HCT116 (cell line): ENCODE data around the gene CLN3. TPM values are rescaled to one million over a fixed set of nuclear protein-coding genes. Genes with fewer than 3 reads are reported as not detected.

Experiments used
- ATAC-seq: fragments of 200-7000 bp; cut with Tn5 transposase; 2 replicates; pipeline ENCODE4 v1.9.1; 2020; ENCODE audit warnings: mild to moderate bottlenecking, moderate library complexity
- BruUV-seq: library from RNA; stranded (reverse); fragments of 400-500 nt; replicated peaks from 2 replicates; lab custom pipeline; 2021; lab: Mats Ljungman, UMichigan
- CTCF ChIA-PET: fragments of 300-600 bp; sonication (Branson Sonifier 250); formaldehyde crosslinking; loops from one replicate; lab custom pipeline; 2021; ENCODE audit warnings: antibody characterized with exemption; lab: Charles Lee
- POLR2A ChIA-PET: fragments of 300-600, 350-600 bp; sonication (Branson Sonifier 250); formaldehyde crosslinking; loops from one replicate; lab custom pipeline; 2021; ENCODE audit warnings: antibody characterized with exemption; lab: Charles Lee
- RAD21 ChIA-PET, 2 experiments: fragments of 300-600 bp; sonication (Branson Sonifier 250); formaldehyde crosslinking; loops; one replicate each; lab custom pipeline; 2023; ENCODE audit warnings: low total read pairs in 2 of 2; ENCODE audit not compliant: uncharacterized antibody in 2 of 2, unreplicated experiment in 2 of 2, low non-redundant PET in 1 of 2; lab: Charles Lee
- DNase-seq: peaks from one replicate; pipeline ENCODE4 v3.0.0-alpha.2; 2010; ENCODE audit warnings: low read depth, low spot score
- H2AFZ ChIP-seq: fragments of 200-600 bp; shearing (Covaris generic), sonication (generic); 2 replicates; pipeline ENCODE4 v1.6.1; 2017; ENCODE audit warnings: low read depth, mixed run types, mixed read lengths, antibody characterized with exemption, low read length; ENCODE audit not compliant: poor library complexity, severe bottlenecking
- H3K27ac ChIP-seq: 2 replicates; pipeline ENCODE4 v1.5.1; 2012; ENCODE audit warnings: low read depth, low read length
- H3K27me3 ChIP-seq: fragments of 200-600 bp; sonication (generic); 2 replicates; pipeline ENCODE4 v1.6.1; 2016; ENCODE audit warnings: mixed run types, low read length, mixed read lengths; ENCODE audit not compliant: insufficient read depth
- H3K36me3 ChIP-seq, 2 experiments: fragments of 200-500 bp in 1 of 2; fragments of 200-600 bp in 1 of 2; sonication (Bioruptor generic) in 1 of 2; sonication (generic) in 1 of 2; 2 replicates each; pipeline versions ENCODE4 v1.5.1 to v1.6.1; 2014 to 2016; ENCODE audit warnings: low read length in 2 of 2, inconsistent platforms in 1 of 2, mixed read lengths in 1 of 2, mixed run types in 1 of 2; ENCODE audit not compliant: insufficient read depth in 2 of 2, control insufficient read depth in 1 of 2
- H3K4me1 ChIP-seq, 2 experiments: fragments of 200-600 bp in 1 of 2; sonication (generic) in 1 of 2; 2 replicates each; pipeline versions ENCODE4 v1.5.1 to v1.6.1; 2012 to 2017; ENCODE audit warnings: low read length in 2 of 2, inconsistent platforms in 1 of 2, mild to moderate bottlenecking in 1 of 2, mixed read lengths in 1 of 2, mixed run types in 1 of 2, moderate library complexity in 1 of 2; ENCODE audit not compliant: insufficient read depth in 2 of 2, control insufficient read depth in 1 of 2
- H3K4me2 ChIP-seq: fragments of 200-600 bp; sonication (generic); 2 replicates; pipeline ENCODE4 v1.6.1; 2017; ENCODE audit warnings: mixed run types, low read length, mixed read lengths
- H3K4me3 ChIP-seq, 2 experiments: fragments of 200-600 bp in 1 of 2; sonication (generic) in 1 of 2; replicated peaks in 1 of 2; 2 replicates each; pipeline ENCODE4 v1.5.1; 2011 to 2016; ENCODE audit warnings: low read length in 2 of 2, control low read depth in 1 of 2, low read depth in 1 of 2, mild to moderate bottlenecking in 1 of 2, mixed read lengths in 1 of 2, mixed run types in 1 of 2
- H3K79me2 ChIP-seq: fragments of 200-600 bp; sonication (generic); 2 replicates; pipeline ENCODE4 v1.6.1; 2017; ENCODE audit warnings: mild to moderate bottlenecking, mixed run types, low read length, moderate library complexity, mixed read lengths; ENCODE audit not compliant: insufficient read depth
- H3K9ac ChIP-seq: fragments of 200-600 bp; sonication (generic); 2 replicates; pipeline ENCODE4 v1.6.1; 2016; ENCODE audit warnings: low read length, mixed read lengths
- H3K9me2 ChIP-seq: fragments of 200-600 bp; sonication (generic), shearing (Covaris generic); 2 replicates; pipeline ENCODE4 v1.6.1; 2017; ENCODE audit warnings: mixed run types, mild to moderate bottlenecking, moderate library complexity; ENCODE audit not compliant: insufficient read depth
- H3K9me3 ChIP-seq, 2 experiments: fragments of 200-500 bp in 1 of 2; fragments of 200-600 bp in 1 of 2; sonication (Bioruptor generic) in 1 of 2; sonication (generic) in 1 of 2; 2 replicates each; pipeline ENCODE4 v1.6.1; 2014 to 2017; ENCODE audit warnings: low read length in 2 of 2, mixed read lengths in 2 of 2, inconsistent platforms in 1 of 2, low read depth in 1 of 2, mild to moderate bottlenecking in 1 of 2, mixed run types in 1 of 2, moderate library complexity in 1 of 2; ENCODE audit not compliant: control insufficient read depth in 1 of 2, insufficient read depth in 1 of 2
- H4K20me1 ChIP-seq: fragments of 200-600 bp; sonication (generic), shearing (Covaris generic); 2 replicates; pipeline ENCODE4 v1.6.1; 2017; ENCODE audit warnings: mixed run types, mild to moderate bottlenecking, moderate library complexity; ENCODE audit not compliant: insufficient read depth
- CBX3 ChIP-seq: IDR thresholded peaks from 2 replicates; pipeline ENCODE4 v1.6.1; 2012; ENCODE audit warnings: low read depth
- CEBPB ChIP-seq: IDR thresholded peaks from 2 replicates; pipeline ENCODE4 v1.6.1; 2012; ENCODE audit warnings: low read depth
- EGR1 ChIP-seq: IDR thresholded peaks from 2 replicates; pipeline ENCODE4 v1.6.1; 2012; ENCODE audit warnings: low read depth
- EZH2phosphoT487 ChIP-seq: fragments of 200-600 bp; IDR thresholded peaks from 2 replicates; pipeline ENCODE4 v1.6.1; 2018; ENCODE audit warnings: antibody characterized with exemption, borderline replicate concordance
- FOSL1 ChIP-seq: IDR thresholded peaks from 2 replicates; pipeline ENCODE4 v1.6.1; 2012; ENCODE audit warnings: low read depth
- POLR2A ChIP-seq: IDR thresholded peaks from 2 replicates; pipeline ENCODE4 v1.7.0; 2011; ENCODE audit warnings: borderline replicate concordance; ENCODE audit not compliant: insufficient read depth, insufficient read length; ENCODE audit errors: extremely low read depth
- POLR2AphosphoS5 ChIP-seq: IDR thresholded peaks from 2 replicates; pipeline ENCODE4 v1.6.1; 2011; ENCODE audit warnings: mild to moderate bottlenecking, low read depth, low read length, moderate library complexity
- REST ChIP-seq: IDR thresholded peaks from 2 replicates; pipeline ENCODE4 v1.6.1; 2012; ENCODE audit warnings: low read depth
- SP1 ChIP-seq: IDR thresholded peaks from 2 replicates; pipeline ENCODE4 v1.6.1; 2012; ENCODE audit warnings: low read depth
- intact Hi-C: fragments of 100-400 bp; cut with micrococcal nuclease; formaldehyde crosslinking; loops from 2 replicates; pipeline ENCODE4 v1.10.0; 2022
- total RNA-seq: library from RNA; stranded (reverse); gene quantifications from one replicate; pipeline ENCODE4 v1.2.1, GENCODE V29; 2021; ENCODE audit not compliant: unreplicated experiment

The CLN3 gene
- total RNA-seq, 1 experiment from 2014 or later = 19.9 TPM

GRCh38 chr16:28537076-28537475 is 45.2 kb upstream of the CLN3 start:
- H3K9ac ChIP-seq = no peak overlapping the region
- ATAC-seq = no peak

GRCh38 chr16:28534542-28535373 is 42.9 kb upstream of the CLN3 start:
- Histone ChIP-seq H3K4me1 (peaks cover 0 to 12% of the 10 kb centered on the region in 2 experiments; a peak in 3 of 4 replicates), H3K9ac (no peak overlapping the region), H4K20me1 (no peaks in the 10 kb centered on the region), H3K36me3 (no peaks in the 10 kb centered on the region), H3K4me3 (no peak overlapping the region), H3K9me3 (no peaks in the 10 kb centered on the region), H3K79me2 (no peaks in the 10 kb centered on the region), H3K27ac (no peak overlapping the region), H3K4me2 (no peak overlapping the region), H2AFZ (peak overlapping the region; percentile 63), H3K9me2 (no peaks in the 10 kb centered on the region), H3K27me3 (no peaks in the 10 kb centered on the region)
- POLR2A ChIA-PET = no interaction called here
- RAD21 ChIA-PET = no interaction called here
- intact Hi-C loops = no loop called here
- BruUV-seq = no TSS peak
- ATAC-seq = no peak
- DNase-seq = no peak
- TF ChIP-seq CBX3 (no peak), POLR2A (no peak), REST (no peak), FOSL1 (no peak), SP1 (no peak), CEBPB (no peak), EZH2phosphoT487 (no peak), POLR2AphosphoS5 (no peak)
- CTCF ChIA-PET = no interaction called here

More at GRCh38 chr16:28537076-28537475, 45.2 kb upstream of the CLN3 start:
- BruUV-seq = no TSS peak
- H3K4me2 ChIP-seq = no peak overlapping the region
- peaks cover 0 to 10% of the 10 kb centered on the region in 2 experiments; a peak in 3 of 4 replicates for H3K4me1 ChIP-seq
- ChIA-PET CTCF (no interaction called here), POLR2A (no interaction called here), RAD21 (no interaction called here)
- intact Hi-C loops = no loop called here
- no peak overlapping the region for H3K4me3 ChIP-seq
- DNase-seq = no peak
- H3K27me3 ChIP-seq = no peaks in the 10 kb centered on the region
- no peak overlapping the region for H3K27ac ChIP-seq
- TF ChIP-seq EGR1 (no peak), POLR2A (no peak)
- no peak overlapping the region for H2AFZ ChIP-seq
- H3K79me2 ChIP-seq = no peaks in the 10 kb centered on the region
- H4K20me1 ChIP-seq = no peaks in the 10 kb centered on the region
- no peaks in the 10 kb centered on the region for H3K9me3 ChIP-seq
- H3K36me3 ChIP-seq = no peaks in the 10 kb centered on the region
- no peaks in the 10 kb centered on the region for H3K9me2 ChIP-seq
